Liver (tissue), 3 donors: ENCODE data around the gene ATP2B2.

ENCODE experiments used
- EGR1 ChIP-seq, 2 donors: IDR thresholded peaks; 2 replicates each; pipeline ENCODE4 v1.6.1; 2016 to 2018; ENCODE audit warnings: antibody characterized with exemption in 2 of 2, low read depth in 2 of 2
- FOXA1 ChIP-seq: IDR thresholded peaks from 2 replicates; pipeline ENCODE4 v1.6.1; 2016; ENCODE audit warnings: antibody characterized with exemption
- HNF4A ChIP-seq, 2 donors: conservative IDR thresholded peaks; 2 replicates each; pipeline ENCODE4 v1.6.1; 2016; ENCODE audit warnings: antibody characterized with exemption in 2 of 2, mild to moderate bottlenecking in 2 of 2
- JUND ChIP-seq, 2 donors: IDR thresholded peaks; 2 replicates each; pipeline ENCODE4 v1.6.1; 2016; ENCODE audit warnings: antibody characterized with exemption in 2 of 2
- NR2F2 ChIP-seq: IDR thresholded peaks from 2 replicates; pipeline ENCODE4 v1.6.1; 2016; ENCODE audit warnings: antibody characterized with exemption
- RAD21 ChIP-seq, 2 donors: IDR thresholded peaks; 2 replicates each; pipeline ENCODE4 v1.6.1; 2016; ENCODE audit warnings: antibody characterized with exemption in 2 of 2, mild to moderate bottlenecking in 2 of 2
- TAF1 ChIP-seq: conservative IDR thresholded peaks from 2 replicates; pipeline ENCODE4 v1.6.1; 2016; ENCODE audit warnings: antibody characterized with exemption, mild to moderate bottlenecking
- YY1 ChIP-seq: IDR thresholded peaks from 2 replicates; pipeline ENCODE4 v1.6.1; 2016; ENCODE audit warnings: antibody characterized with exemption, mild to moderate bottlenecking
- TF ChIP-seq, protein P1 (sequence below): fragments of 150-350 bp; IDR thresholded peaks from 2 replicates; pipeline ENCODE4 v1.5.1; 2017; ENCODE audit warnings: improper control_type of control experiment, low read depth, low read length; ENCODE audit not compliant: missing input control
- TF ChIP-seq, protein P2 (sequence below): IDR thresholded peaks from 2 replicates; pipeline ENCODE4 v1.6.1; 2016; ENCODE audit warnings: antibody characterized with exemption, mild to moderate bottlenecking
- TF ChIP-seq, protein P3 (sequence below): IDR thresholded peaks from 2 replicates; pipeline ENCODE4 v1.6.1; 2016; ENCODE audit warnings: antibody characterized with exemption
- TF ChIP-seq, protein P4 (sequence below): IDR thresholded peaks from 2 replicates; pipeline ENCODE4 v1.6.1; 2016; ENCODE audit warnings: antibody characterized with exemption
- donor health status: healthy.
- donor health status: healthy.

DNA sequence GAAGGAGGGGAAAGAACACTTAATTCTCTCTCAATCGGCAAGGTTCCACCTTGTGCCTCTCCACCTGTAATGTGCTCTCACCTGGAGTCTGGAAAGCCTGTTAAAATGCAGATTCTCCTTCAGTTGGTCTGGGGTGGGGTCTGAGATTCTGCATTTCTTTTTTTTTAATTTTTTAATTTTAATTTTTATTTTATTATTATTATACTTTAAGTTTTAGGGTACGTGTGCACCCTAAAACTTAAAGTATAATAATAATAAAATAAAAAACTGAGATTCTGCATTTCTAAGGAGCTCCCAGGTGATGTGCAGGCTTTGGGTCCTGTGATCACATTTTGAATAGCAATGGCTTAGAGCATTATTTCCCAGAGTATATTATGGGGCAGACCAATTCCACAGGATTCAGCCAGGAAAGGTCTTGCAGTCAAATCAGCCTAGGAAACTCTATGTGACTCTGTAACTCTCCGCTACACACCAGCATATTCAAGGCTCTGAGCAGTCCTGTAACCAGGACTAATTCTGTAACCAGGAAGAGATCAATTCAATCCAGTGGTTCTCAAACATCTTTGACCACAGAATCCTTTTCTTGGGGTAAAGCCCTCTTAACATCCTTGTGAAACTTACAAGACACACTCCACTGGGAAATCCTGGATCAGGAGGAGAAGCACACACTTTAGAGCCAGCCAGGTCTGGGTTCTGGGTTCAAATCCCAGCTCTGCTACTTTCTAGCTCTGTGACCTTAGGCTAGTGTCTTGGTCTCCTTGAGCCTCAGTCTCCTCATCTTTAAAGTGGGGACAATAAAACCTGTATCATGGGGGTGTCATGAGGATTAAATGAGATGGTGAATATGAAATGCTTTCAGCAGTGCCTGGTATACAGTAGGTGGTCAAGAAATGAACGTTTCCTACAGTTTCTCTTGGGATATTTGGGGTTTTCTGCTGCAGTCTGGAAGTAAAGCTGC is 122.2 kb downstream of the ATP2B2 start:
- TF ChIP-seq, protein P1, sequence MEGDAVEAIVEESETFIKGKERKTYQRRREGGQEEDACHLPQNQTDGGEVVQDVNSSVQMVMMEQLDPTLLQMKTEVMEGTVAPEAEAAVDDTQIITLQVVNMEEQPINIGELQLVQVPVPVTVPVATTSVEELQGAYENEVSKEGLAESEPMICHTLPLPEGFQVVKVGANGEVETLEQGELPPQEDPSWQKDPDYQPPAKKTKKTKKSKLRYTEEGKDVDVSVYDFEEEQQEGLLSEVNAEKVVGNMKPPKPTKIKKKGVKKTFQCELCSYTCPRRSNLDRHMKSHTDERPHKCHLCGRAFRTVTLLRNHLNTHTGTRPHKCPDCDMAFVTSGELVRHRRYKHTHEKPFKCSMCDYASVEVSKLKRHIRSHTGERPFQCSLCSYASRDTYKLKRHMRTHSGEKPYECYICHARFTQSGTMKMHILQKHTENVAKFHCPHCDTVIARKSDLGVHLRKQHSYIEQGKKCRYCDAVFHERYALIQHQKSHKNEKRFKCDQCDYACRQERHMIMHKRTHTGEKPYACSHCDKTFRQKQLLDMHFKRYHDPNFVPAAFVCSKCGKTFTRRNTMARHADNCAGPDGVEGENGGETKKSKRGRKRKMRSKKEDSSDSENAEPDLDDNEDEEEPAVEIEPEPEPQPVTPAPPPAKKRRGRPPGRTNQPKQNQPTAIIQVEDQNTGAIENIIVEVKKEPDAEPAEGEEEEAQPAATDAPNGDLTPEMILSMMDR = no peak
- TF ChIP-seq TAF1 = no peak
- no peak for TF ChIP-seq YY1
- no peak for TF ChIP-seq HNF4A (conservative IDR thresholded peaks at IDR 0.05)
- no peak for TF ChIP-seq RAD21 (IDR thresholded peaks at IDR 0.05)
- TF ChIP-seq, protein P2, sequence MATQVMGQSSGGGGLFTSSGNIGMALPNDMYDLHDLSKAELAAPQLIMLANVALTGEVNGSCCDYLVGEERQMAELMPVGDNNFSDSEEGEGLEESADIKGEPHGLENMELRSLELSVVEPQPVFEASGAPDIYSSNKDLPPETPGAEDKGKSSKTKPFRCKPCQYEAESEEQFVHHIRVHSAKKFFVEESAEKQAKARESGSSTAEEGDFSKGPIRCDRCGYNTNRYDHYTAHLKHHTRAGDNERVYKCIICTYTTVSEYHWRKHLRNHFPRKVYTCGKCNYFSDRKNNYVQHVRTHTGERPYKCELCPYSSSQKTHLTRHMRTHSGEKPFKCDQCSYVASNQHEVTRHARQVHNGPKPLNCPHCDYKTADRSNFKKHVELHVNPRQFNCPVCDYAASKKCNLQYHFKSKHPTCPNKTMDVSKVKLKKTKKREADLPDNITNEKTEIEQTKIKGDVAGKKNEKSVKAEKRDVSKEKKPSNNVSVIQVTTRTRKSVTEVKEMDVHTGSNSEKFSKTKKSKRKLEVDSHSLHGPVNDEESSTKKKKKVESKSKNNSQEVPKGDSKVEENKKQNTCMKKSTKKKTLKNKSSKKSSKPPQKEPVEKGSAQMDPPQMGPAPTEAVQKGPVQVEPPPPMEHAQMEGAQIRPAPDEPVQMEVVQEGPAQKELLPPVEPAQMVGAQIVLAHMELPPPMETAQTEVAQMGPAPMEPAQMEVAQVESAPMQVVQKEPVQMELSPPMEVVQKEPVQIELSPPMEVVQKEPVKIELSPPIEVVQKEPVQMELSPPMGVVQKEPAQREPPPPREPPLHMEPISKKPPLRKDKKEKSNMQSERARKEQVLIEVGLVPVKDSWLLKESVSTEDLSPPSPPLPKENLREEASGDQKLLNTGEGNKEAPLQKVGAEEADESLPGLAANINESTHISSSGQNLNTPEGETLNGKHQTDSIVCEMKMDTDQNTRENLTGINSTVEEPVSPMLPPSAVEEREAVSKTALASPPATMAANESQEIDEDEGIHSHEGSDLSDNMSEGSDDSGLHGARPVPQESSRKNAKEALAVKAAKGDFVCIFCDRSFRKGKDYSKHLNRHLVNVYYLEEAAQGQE = no peak
- TF ChIP-seq, protein P3, sequence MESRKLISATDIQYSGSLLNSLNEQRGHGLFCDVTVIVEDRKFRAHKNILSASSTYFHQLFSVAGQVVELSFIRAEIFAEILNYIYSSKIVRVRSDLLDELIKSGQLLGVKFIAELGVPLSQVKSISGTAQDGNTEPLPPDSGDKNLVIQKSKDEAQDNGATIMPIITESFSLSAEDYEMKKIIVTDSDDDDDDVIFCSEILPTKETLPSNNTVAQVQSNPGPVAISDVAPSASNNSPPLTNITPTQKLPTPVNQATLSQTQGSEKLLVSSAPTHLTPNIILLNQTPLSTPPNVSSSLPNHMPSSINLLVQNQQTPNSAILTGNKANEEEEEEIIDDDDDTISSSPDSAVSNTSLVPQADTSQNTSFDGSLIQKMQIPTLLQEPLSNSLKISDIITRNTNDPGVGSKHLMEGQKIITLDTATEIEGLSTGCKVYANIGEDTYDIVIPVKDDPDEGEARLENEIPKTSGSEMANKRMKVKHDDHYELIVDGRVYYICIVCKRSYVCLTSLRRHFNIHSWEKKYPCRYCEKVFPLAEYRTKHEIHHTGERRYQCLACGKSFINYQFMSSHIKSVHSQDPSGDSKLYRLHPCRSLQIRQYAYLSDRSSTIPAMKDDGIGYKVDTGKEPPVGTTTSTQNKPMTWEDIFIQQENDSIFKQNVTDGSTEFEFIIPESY = no peak
- no peak for TF ChIP-seq JUND (IDR thresholded peaks at IDR 0.05)
- no peak for TF ChIP-seq FOXA1
- no peak for TF ChIP-seq EGR1 (IDR thresholded peaks at IDR 0.05; ENCODE audit: low read depth in 2 of 2)
- TF ChIP-seq NR2F2 = no peak
- TF ChIP-seq, protein P4, sequence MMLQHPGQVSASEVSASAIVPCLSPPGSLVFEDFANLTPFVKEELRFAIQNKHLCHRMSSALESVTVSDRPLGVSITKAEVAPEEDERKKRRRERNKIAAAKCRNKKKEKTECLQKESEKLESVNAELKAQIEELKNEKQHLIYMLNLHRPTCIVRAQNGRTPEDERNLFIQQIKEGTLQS = no peak
